ENCODE data around the gene CTNS. TPM values are rescaled to one million over a fixed set of nuclear protein-coding genes. Genes with fewer than 3 reads are reported as not detected.

Gene CTNS
- total RNA-seq (2022; extraction: Qiagen RNA extraction; ENCODE audit: low read depth) = 11.8 to 16.0 TPM (median 13.6 TPM) in 5 replicates

GRCh38 chr17:3636154-3636907 is at the start of gene CTNS, which contains the start of gene SHPK:
CTNS (plus strand) TSS chr17:3636760; CDS start chr17:3640207, 3,447 bp downstream.
SHPK (minus strand) TSS chr17:3636250; CDS start chr17:3636219, 31 bp downstream.

DNA sequence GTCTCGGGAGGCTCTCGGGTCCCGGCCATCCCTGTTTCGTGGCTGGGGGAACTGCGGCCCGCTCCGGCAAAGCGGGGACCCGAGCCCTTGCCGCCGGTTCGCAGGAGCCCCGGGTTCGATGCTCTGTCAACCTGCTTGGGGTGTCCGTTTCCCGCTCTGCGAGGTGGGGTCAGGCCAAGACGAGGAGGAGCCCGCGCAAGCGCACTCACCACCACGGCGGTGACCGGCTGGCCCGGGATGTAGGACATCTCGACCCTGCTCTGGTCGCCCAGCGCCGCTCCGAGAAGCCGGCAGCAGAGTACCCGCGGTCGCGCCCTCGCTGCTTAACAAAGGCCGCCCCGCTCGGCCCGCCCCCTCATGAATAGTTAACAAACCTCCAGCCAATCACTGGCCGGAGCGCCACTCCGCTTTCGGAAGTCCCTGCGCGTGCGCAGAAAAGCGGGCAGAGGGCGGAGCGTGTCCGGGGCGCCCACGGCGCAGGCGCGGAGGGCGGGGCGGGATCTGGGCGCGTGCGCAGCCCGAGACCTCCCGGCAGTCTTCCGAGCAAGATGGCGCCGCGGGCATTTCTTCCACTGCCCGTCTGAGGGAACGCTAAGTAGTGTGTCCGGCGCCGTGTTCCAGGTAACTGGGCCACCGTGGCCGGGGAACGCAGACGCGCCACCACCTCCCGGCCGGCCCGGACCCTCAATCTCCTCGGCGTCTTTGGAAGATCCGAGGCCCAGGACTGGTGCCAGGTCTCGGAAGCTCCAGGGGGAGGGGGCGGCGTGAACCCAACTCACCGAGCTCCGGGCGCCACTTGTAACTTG is 31.9 kb downstream of the CTNS start, which contains the start of the genes EMC6 and TAX1BP3:
Gene EMC6, plus strand, starts transcription at position 534 of the 806 bp plus-strand sequence. CDS start 335 bp downstream, outside the sequence.
Gene TAX1BP3, minus strand, starts transcription at position 300 of the 806 bp plus-strand sequence. Its CDS starts 52 bp downstream, at position 248.

GRCh38 chr17:3695723-3696411 is 59.3 kb downstream of the CTNS start, which contains the start of gene P2RX5:
P2RX5 (minus strand) TSS chr17:3696155; CDS start chr17:3696005, 150 bp downstream.

Other genes starting within 250 kb of the CTNS start
- gene OR1E1, start 238.3 kb upstream of the CTNS start, total RNA-seq (2022; extraction: Qiagen RNA extraction; ENCODE audit: low read depth) = not detected in 5 replicates
- 0.07 TPM in 1 of 5 replicates, not detected in the others for gene OR3A3, start 225.4 kb upstream of the CTNS start, total RNA-seq (2022; extraction: Qiagen RNA extraction; ENCODE audit: low read depth)
- not detected in 5 replicates for gene OR1E2, start 202.9 kb upstream of the CTNS start, total RNA-seq (2022; extraction: Qiagen RNA extraction; ENCODE audit: low read depth)
- not detected in 5 replicates for gene SPATA22, start 164.9 kb upstream of the CTNS start, total RNA-seq (2022; extraction: Qiagen RNA extraction; ENCODE audit: low read depth)
- not detected in 5 replicates for gene ASPA, start 160.8 kb upstream of the CTNS start, total RNA-seq (2022; extraction: Qiagen RNA extraction; ENCODE audit: low read depth)
- gene TRPV3, start 78.9 kb upstream of the CTNS start, total RNA-seq (2022; extraction: Qiagen RNA extraction; ENCODE audit: low read depth) = 0.15 to 0.92 TPM (median 0.33 TPM) in 5 replicates
- gene TRPV1, start 27.3 kb upstream of the CTNS start, total RNA-seq (2022; extraction: Qiagen RNA extraction; ENCODE audit: low read depth) = 3.9 to 5.3 TPM (median 4.9 TPM) in 5 replicates
- 10.5 to 17.7 TPM (median 16.4 TPM) in 5 replicates for gene SHPK, start 510 bp upstream of the CTNS start, total RNA-seq (2022; extraction: Qiagen RNA extraction; ENCODE audit: low read depth)
- gene TAX1BP3, start 31.8 kb downstream of the CTNS start, total RNA-seq (2022; extraction: Qiagen RNA extraction; ENCODE audit: low read depth) = 273 to 364 TPM (median 322 TPM) in 5 replicates
- 114 to 166 TPM (median 151 TPM) in 5 replicates for gene EMC6, start 32.1 kb downstream of the CTNS start, total RNA-seq (2022; extraction: Qiagen RNA extraction; ENCODE audit: low read depth)
- 14.6 to 26.1 TPM (median 23.8 TPM) in 5 replicates for gene P2RX5, start 59.4 kb downstream of the CTNS start, total RNA-seq (2022; extraction: Qiagen RNA extraction; ENCODE audit: low read depth)
- gene HASPIN, start 87.1 kb downstream of the CTNS start, total RNA-seq (2022; extraction: Qiagen RNA extraction; ENCODE audit: low read depth) = 12.3 to 14.9 TPM (median 13.3 TPM) in 5 replicates
- gene ITGAE, start 164.4 kb downstream of the CTNS start, total RNA-seq (2022; extraction: Qiagen RNA extraction; ENCODE audit: low read depth) = 81.5 to 101 TPM (median 95.8 TPM) in 5 replicates
- gene NCBP3, start 209.5 kb downstream of the CTNS start, total RNA-seq (2022; extraction: Qiagen RNA extraction; ENCODE audit: low read depth) = 27.7 to 36.5 TPM (median 32.2 TPM) in 5 replicates

All from A549 treated with ZK216348 at 1 μM for 4 hours (cell line).